Common myeloid progenitor, CD34-positive (primary cell): ENCODE measurements around the gene TPCN1.

Experiments used
- CTCF ChIA-PET: fragments of 350-600 bp; sonication (Branson Sonifier 250); formaldehyde crosslinking; loops from one replicate; lab custom pipeline; 2021; ENCODE audit warnings: antibody characterized with exemption; lab: Charles Lee
- POLR2A ChIA-PET: fragments of 350-600 bp; sonication (Branson Sonifier 250); formaldehyde crosslinking; loops from one replicate; lab custom pipeline; 2021; ENCODE audit warnings: antibody characterized with exemption; lab: Charles Lee
- DNase-seq, 3 donors: peaks; one replicate each; pipeline versions ENCODE4 v3.0.0 to v3.0.0-alpha.2; 2013
- H3K27ac ChIP-seq, 2 experiments: 1 replicate in 1 of 2; 2 replicates in 1 of 2; pipeline ENCODE4 v1.7.0; 2013; ENCODE audit warnings: inconsistent platforms in 2 of 2, low read length in 2 of 2, mild to moderate bottlenecking in 2 of 2, low read depth in 1 of 2, moderate library complexity in 1 of 2; ENCODE audit not compliant: severe bottlenecking in 2 of 2, insufficient read depth in 1 of 2, poor library complexity in 1 of 2
- H3K27me3 ChIP-seq, 5 experiments: replicated peaks in 2 of 5; 1 replicate in 3 of 5; 2 replicates in 2 of 5; pipeline versions ENCODE4 v1.6.1 to v1.7.0; 2013; ENCODE audit warnings: low read length in 4 of 5, mild to moderate bottlenecking in 2 of 5, moderate library complexity in 2 of 5, inconsistent platforms in 1 of 5; ENCODE audit not compliant: insufficient read depth in 5 of 5, control insufficient read depth in 4 of 5
- H3K36me3 ChIP-seq, 4 experiments: 1 replicate in 2 of 4; 2 replicates in 2 of 4; pipeline versions ENCODE4 v1.6.1 to v1.7.0; 2013; ENCODE audit warnings: low read length in 3 of 4, control low read depth in 1 of 4, mild to moderate bottlenecking in 1 of 4; ENCODE audit not compliant: control insufficient read depth in 4 of 4, insufficient read depth in 4 of 4
- H3K4me1 ChIP-seq, 4 experiments: 1 replicate in 3 of 4; 2 replicates in 1 of 4; pipeline versions ENCODE4 v1.6.1 to v1.7.1; 2013; ENCODE audit warnings: low read length in 3 of 4, mild to moderate bottlenecking in 3 of 4, control low read depth in 1 of 4, inconsistent platforms in 1 of 4, moderate library complexity in 1 of 4; ENCODE audit not compliant: control insufficient read depth in 4 of 4, insufficient read depth in 4 of 4; ENCODE audit errors: control extremely low read depth in 1 of 4
- H3K4me3 ChIP-seq, 7 experiments: 1 replicate in 4 of 7; 2 replicates in 3 of 7; pipeline versions ENCODE4 v1.5.1 to v1.7.0; 2013; ENCODE audit warnings: mild to moderate bottlenecking in 7 of 7, low read length in 6 of 7, moderate library complexity in 6 of 7, inconsistent platforms in 2 of 7, low read depth in 2 of 7, control low read depth in 1 of 7; ENCODE audit not compliant: insufficient read depth in 4 of 7, control insufficient read depth in 1 of 7; ENCODE audit errors: extremely low read depth in 1 of 7
- H3K9me3 ChIP-seq, 5 experiments: 1 replicate in 4 of 5; 2 replicates in 1 of 5; pipeline versions ENCODE4 v1.6.1 to v1.7.1; 2013; ENCODE audit warnings: low read length in 4 of 5, mild to moderate bottlenecking in 2 of 5, inconsistent platforms in 1 of 5, low read depth in 1 of 5, moderate library complexity in 1 of 5; ENCODE audit not compliant: control insufficient read depth in 4 of 5, insufficient read depth in 2 of 5; ENCODE audit errors: control extremely low read depth in 1 of 5
- WGBS: methylation state at CpG from one replicate; pipeline ENCODE4 v1.1.5; 2013; ENCODE audit not compliant: insufficient coverage; 5-methylcytosine and 5-hydroxymethylcytosine counted together

Gene TPCN1

DNA sequence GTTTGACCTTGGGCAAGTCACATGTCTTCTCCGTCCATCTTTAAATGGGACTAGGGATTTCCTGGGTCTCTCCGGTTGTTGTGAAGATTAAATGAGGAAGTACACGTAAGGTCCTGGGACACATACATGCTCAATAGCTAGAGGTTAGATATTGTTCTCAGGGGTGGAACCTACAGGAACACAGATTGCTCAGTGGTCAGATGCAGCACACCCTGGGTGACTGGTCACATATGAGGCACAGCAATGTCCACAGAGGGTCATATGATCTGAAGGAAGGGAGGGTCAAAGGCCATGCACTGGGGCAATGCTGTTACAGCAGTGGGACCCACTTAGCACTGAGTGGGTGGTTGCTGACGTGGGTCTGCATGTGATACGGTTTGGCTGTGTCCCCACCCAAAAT lies 125.1 kb downstream of the TPCN1 start:
- no peak for DNase-seq
- Histone ChIP-seq H3K4me3 (no peak overlapping the region), H3K4me1 (no peaks in the 10 kb centered on the region), H3K9me3 (no peaks in the 10 kb centered on the region), H3K27me3 (no peaks in the 10 kb centered on the region), H3K27ac (no peak overlapping the region), H3K36me3 (no peaks in the 10 kb centered on the region)
- ChIA-PET CTCF (no interaction called here), POLR2A (no interaction called here)
- WGBS, result 100% methylated on average over 2 of the region's 5 CpGs

DNA sequence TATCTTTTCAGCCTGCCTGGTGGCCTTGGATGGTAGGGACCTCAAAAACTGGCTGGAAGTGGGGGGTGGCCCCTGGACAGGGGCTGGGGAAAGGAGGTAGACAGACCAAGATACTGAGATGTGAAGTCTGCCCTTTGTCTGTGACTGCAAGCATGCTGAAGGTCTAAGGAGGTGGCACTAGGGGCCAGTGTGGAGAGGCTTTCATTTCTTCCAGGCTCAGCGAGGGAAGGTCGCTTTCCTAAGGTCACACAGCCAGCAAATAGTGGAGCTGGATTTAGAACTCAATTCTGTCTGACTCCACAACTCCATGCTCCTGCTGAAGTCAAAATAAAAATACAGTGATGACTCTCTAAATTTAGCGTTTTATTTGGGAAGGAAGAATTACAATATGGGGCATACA lies 125.8 kb downstream of the TPCN1 start:
- Histone ChIP-seq H3K9me3 (no peaks in the 10 kb centered on the region), H3K4me1 (no peaks in the 10 kb centered on the region), H3K36me3 (no peaks in the 10 kb centered on the region), H3K4me3 (no peak overlapping the region), H3K27me3 (no peaks in the 10 kb centered on the region), H3K27ac (no peak overlapping the region)
- 83% methylated on average over 3 of the region's 3 CpGs for WGBS
- POLR2A ChIA-PET, result no interaction called here
- DNase-seq, result no peak
- CTCF ChIA-PET, result no interaction called here

GRCh38 chr12:113347892-113348291 lies 126.6 kb downstream of the TPCN1 start:
- Histone ChIP-seq H3K27ac (no peak overlapping the region), H3K9me3 (no peaks in the 10 kb centered on the region), H3K4me3 (no peak overlapping the region), H3K4me1 (no peaks in the 10 kb centered on the region), H3K27me3 (no peaks in the 10 kb centered on the region), H3K36me3 (no peaks in the 10 kb centered on the region)
- POLR2A ChIA-PET, result no interaction called here
- peak in 2 of 3 donors; percentile 33 to 54 for DNase-seq
- CTCF ChIA-PET, result no interaction called here
- WGBS, result no CpG with 5 or more reads among the region's 2 CpGs
